ENCODE measurements around the gene NOL4L.

DNA sequence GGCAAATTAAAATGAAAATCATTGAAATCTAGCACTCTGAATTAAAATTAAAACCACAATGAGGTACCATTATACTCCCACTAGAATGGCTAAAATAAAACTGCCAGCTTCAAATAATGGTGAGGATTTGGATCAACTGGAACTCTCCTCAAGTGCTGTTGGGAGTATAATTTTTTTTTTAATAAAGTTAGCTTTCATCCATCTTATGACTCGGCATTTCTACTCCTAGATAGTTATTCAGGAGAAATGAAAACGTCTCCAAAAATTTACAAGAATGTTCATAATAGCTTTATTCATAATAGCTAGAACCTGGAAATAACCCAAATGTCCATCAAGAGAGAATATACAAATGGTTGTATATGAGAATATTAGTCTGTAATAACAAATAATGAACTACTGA lies 163.8 kb downstream of the NOL4L start:
- TF ChIP-seq, protein P1, sequence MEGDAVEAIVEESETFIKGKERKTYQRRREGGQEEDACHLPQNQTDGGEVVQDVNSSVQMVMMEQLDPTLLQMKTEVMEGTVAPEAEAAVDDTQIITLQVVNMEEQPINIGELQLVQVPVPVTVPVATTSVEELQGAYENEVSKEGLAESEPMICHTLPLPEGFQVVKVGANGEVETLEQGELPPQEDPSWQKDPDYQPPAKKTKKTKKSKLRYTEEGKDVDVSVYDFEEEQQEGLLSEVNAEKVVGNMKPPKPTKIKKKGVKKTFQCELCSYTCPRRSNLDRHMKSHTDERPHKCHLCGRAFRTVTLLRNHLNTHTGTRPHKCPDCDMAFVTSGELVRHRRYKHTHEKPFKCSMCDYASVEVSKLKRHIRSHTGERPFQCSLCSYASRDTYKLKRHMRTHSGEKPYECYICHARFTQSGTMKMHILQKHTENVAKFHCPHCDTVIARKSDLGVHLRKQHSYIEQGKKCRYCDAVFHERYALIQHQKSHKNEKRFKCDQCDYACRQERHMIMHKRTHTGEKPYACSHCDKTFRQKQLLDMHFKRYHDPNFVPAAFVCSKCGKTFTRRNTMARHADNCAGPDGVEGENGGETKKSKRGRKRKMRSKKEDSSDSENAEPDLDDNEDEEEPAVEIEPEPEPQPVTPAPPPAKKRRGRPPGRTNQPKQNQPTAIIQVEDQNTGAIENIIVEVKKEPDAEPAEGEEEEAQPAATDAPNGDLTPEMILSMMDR (conservative IDR thresholded peaks at IDR 0.05; ENCODE audit: low read depth in 2 of 2): no peak
- TF ChIP-seq EZH2 (IDR thresholded peaks at IDR 0.05; ENCODE audit: low read depth, unreplicated experiment) (no peak), POLR2AphosphoS5 (IDR thresholded peaks at IDR 0.05; ENCODE audit: low read depth) (no peak), EZH2phosphoT487 (IDR thresholded peaks at IDR 0.05; ENCODE audit: unreplicated experiment) (no peak)
- TF ChIP-seq, protein P2, sequence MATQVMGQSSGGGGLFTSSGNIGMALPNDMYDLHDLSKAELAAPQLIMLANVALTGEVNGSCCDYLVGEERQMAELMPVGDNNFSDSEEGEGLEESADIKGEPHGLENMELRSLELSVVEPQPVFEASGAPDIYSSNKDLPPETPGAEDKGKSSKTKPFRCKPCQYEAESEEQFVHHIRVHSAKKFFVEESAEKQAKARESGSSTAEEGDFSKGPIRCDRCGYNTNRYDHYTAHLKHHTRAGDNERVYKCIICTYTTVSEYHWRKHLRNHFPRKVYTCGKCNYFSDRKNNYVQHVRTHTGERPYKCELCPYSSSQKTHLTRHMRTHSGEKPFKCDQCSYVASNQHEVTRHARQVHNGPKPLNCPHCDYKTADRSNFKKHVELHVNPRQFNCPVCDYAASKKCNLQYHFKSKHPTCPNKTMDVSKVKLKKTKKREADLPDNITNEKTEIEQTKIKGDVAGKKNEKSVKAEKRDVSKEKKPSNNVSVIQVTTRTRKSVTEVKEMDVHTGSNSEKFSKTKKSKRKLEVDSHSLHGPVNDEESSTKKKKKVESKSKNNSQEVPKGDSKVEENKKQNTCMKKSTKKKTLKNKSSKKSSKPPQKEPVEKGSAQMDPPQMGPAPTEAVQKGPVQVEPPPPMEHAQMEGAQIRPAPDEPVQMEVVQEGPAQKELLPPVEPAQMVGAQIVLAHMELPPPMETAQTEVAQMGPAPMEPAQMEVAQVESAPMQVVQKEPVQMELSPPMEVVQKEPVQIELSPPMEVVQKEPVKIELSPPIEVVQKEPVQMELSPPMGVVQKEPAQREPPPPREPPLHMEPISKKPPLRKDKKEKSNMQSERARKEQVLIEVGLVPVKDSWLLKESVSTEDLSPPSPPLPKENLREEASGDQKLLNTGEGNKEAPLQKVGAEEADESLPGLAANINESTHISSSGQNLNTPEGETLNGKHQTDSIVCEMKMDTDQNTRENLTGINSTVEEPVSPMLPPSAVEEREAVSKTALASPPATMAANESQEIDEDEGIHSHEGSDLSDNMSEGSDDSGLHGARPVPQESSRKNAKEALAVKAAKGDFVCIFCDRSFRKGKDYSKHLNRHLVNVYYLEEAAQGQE (IDR thresholded peaks at IDR 0.05; ENCODE audit: unreplicated experiment): no peak

Measured in GM23338 (cell line).